Measurements from ENCODE around the gene SUN5. TPM values are rescaled to one million over a fixed set of nuclear protein-coding genes. Genes with fewer than 3 reads are reported as not detected.

The SUN5 gene
- total and polyA plus RNA-seq, 2 of the 8 experiments (the other 6 are each of a cell fraction or from before 2014, with no cell fraction given) = not detected

DNA sequence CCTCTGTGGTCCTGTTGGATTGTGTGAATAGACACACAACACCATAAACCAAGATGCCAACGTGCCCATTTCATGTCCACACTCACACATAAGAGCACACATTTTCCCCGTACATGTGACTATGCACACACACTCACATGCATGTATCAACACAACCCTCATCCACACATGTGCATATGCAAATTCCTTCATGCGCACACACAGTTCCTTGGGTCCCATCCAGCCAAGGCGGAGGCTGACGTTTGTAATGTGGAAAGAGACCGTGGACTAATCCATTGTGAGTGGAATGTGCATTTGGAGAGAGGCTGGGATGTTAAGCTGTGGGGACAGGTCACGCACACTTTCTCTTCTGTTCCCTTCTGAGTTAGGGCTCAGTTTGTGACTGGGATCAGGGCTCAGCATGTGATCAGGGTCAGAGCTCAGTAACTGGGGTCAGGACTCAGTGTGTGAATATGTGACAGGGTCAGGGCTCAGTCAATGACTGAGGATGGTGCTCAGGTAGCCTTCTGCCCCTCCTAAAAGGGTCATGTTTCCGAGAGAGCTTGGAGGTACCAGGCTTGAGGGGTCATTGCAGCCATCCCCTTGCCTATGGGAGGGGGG lies 2.6 kb upstream of the SUN5 start:
- no peaks in the 10 kb centered on the region; a peak in 1 of 7 replicates for H3K4me1 ChIP-seq (replicated peaks in 1 of 4; ENCODE audit: control insufficient read depth in 3 of 4, insufficient read depth in 4 of 4, low read length in 3 of 4)
- no peaks in the 10 kb centered on the region for H3K23me2 ChIP-seq (ENCODE audit: low read depth, low read length)
- H3K23ac ChIP-seq (ENCODE audit: insufficient read length) = peak overlapping the region; percentile 87
- DNase-seq (ENCODE audit: low read depth in 1 of 2, low spot score in 2 of 2) = no peak
- no peak overlapping the region for H3K4ac ChIP-seq (replicated peaks; ENCODE audit: insufficient read length, low read depth, low read length)
- H3K4me3 ChIP-seq (ENCODE audit: extremely low read depth in 1 of 4, insufficient read depth in 2 of 4, low read depth in 3 of 4, low read length in 4 of 4) = no peak overlapping the region
- H2BK12ac ChIP-seq (ENCODE audit: low read depth, low read length) = no peak overlapping the region
- no peak overlapping the region for H2AK5ac ChIP-seq (ENCODE audit: low read depth, low read length)
- no peaks in the 10 kb centered on the region for H3K79me1 ChIP-seq (ENCODE audit: low read depth, low read length)
- TF ChIP-seq CHD1 (IDR thresholded peaks at IDR 0.05; ENCODE audit: low read depth, low read length) = no peak
- no peak for TF ChIP-seq BACH1 (IDR thresholded peaks at IDR 0.05; ENCODE audit: low read length)
- no peak for TF ChIP-seq RBBP5 (IDR thresholded peaks at IDR 0.05; ENCODE audit: borderline replicate concordance, low read depth, low read length)
- no peak for TF ChIP-seq MAFK (IDR thresholded peaks at IDR 0.05; ENCODE audit: low read depth, low read length)
- TF ChIP-seq RXRA (IDR thresholded peaks at IDR 0.05; ENCODE audit: insufficient read depth, low read depth, low read length) = no peak
- TF ChIP-seq NANOG (IDR thresholded peaks at IDR 0.05; ENCODE audit: insufficient read depth, low read depth, low read length, poor library complexity, severe bottlenecking) = no peak
- TF ChIP-seq TEAD4 (IDR thresholded peaks at IDR 0.05; ENCODE audit: low read depth, low read length) = no peak
- no peak for TF ChIP-seq KDM1A (IDR thresholded peaks at IDR 0.05; ENCODE audit: borderline replicate concordance, low read length)
- TF ChIP-seq KDM4A (IDR thresholded peaks at IDR 0.05; ENCODE audit: low read depth, low read length, severe bottlenecking) = no peak
- no peak for TF ChIP-seq ATF3 (IDR thresholded peaks at IDR 0.05; ENCODE audit: insufficient read depth, low read depth, low read length)
- no peak for TF ChIP-seq POLR2A (IDR thresholded peaks at IDR 0.05; ENCODE audit: control extremely low read depth in 1 of 2, low read depth in 2 of 2, low read length in 2 of 2)
- no peak for TF ChIP-seq TAF1 (IDR thresholded peaks at IDR 0.05; ENCODE audit: low read depth, low read length)
- TF ChIP-seq TBP (IDR thresholded peaks at IDR 0.05; ENCODE audit: low read depth, low read length) = no peak
- no peak for TF ChIP-seq SIRT6 (IDR thresholded peaks at IDR 0.05; ENCODE audit: low read length)
- no peak overlapping the region for H2AFZ ChIP-seq (ENCODE audit: low read length)
- no peak overlapping the region for H4K91ac ChIP-seq (replicated peaks; ENCODE audit: insufficient read length, low read length)
- ChIA-PET CTCF (ENCODE audit: partially characterized antibody) (interaction anchor here (0.7 to 9.1 kb wide), 8 partner anchors 9 to 113 kb away, joined by 3 to 86 read pairs (median 4); no protein-coding TSS in a partner anchor), POLR2A (ENCODE audit: partially characterized antibody) (no interaction called here)
- H2BK120ac ChIP-seq (replicated peaks; ENCODE audit: low read depth, low read length) = no peak overlapping the region
- no peak overlapping the region for H3K14ac ChIP-seq (ENCODE audit: insufficient read length)
- H4K20me1 ChIP-seq (replicated peaks in 1 of 2; ENCODE audit: control insufficient read depth in 1 of 2, insufficient read depth in 2 of 2, low read length in 2 of 2) = no peaks in the 10 kb centered on the region
- WGBS, 2 experiments (ENCODE audit: extremely low coverage in 1 of 2, insufficient coverage in 1 of 2, insufficient read length in 1 of 2, insufficient replicate concordance in 2 of 2, low coverage in 1 of 2, low lambda C conversion rate in 2 of 2, missing lambda C conversion rate in 1 of 2) = 86% methylated on average over 8 of the region's 8 CpGs; no CpG with 5 or more reads in 1 of the 2 experiments
- FAIRE-seq = no peak
- H2BK20ac ChIP-seq (ENCODE audit: low read length) = no peak overlapping the region; the same call in 1 of the 2 replicates
- no peak overlapping the region for H4K5ac ChIP-seq (ENCODE audit: insufficient read length, low read depth, low read length)
- no peak overlapping the region for H3K56ac ChIP-seq (replicated peaks; ENCODE audit: insufficient read length, low read depth, low read length)
- no peaks in the 10 kb centered on the region for H3K36me3 ChIP-seq (ENCODE audit: control insufficient read depth in 2 of 4, insufficient read depth in 4 of 4, low read length in 3 of 4)
- H3K27me3 ChIP-seq (replicated peaks in 1 of 4; ENCODE audit: control insufficient read depth in 3 of 4, extremely low read depth in 1 of 4, insufficient read depth in 3 of 4, low read length in 3 of 4) = no peaks in the 10 kb centered on the region
- H4K8ac ChIP-seq (ENCODE audit: extremely low read depth, insufficient read depth, low read length) = no peak overlapping the region
- 0 out of 4 replicates have a peak, but pooled peaks cover 0 to 2% of the 10 kb centered on the region in 2 experiments for H3K9me3 ChIP-seq (ENCODE audit: insufficient read depth in 2 of 2, low read depth in 1 of 2, low read length in 1 of 2)
- H3K4me2 ChIP-seq (ENCODE audit: insufficient read depth in 1 of 2, low read depth in 2 of 2, low read length in 2 of 2) = no peak overlapping the region
- H2BK5ac ChIP-seq (ENCODE audit: low read depth, low read length) = no peak overlapping the region
- H3K9ac ChIP-seq (replicated peaks in 1 of 4; ENCODE audit: extremely low read depth in 1 of 4, low read depth in 3 of 4, low read length in 3 of 4) = no peak overlapping the region
- H3K27ac ChIP-seq (ENCODE audit: low read depth, low read length) = no peak overlapping the region
- no peak overlapping the region for H3K18ac ChIP-seq (ENCODE audit: extremely low read depth, low read length)
- H2BK15ac ChIP-seq (ENCODE audit: low read length) = no peak overlapping the region
- H3K79me2 ChIP-seq (ENCODE audit: control insufficient read depth in 1 of 2, insufficient read depth in 2 of 2, low read length in 2 of 2) = no peaks in the 10 kb centered on the region
